HPDE6-E6E7 (cell line): ENCODE results near the gene SPINK5.

Experiments used
- DNase-seq: peaks from one replicate; pipeline ENCODE4 v3.0.0; 2011; ENCODE audit warnings: missing footprints; ENCODE audit errors: extremely low spot score

SPINK5 gene

GRCh38 chr5:148091991-148092964 is 28.5 kb downstream of the SPINK5 start:
- DNase-seq = no peak

- DNase-seq = no peak
These were observed 30.6 kb downstream of the SPINK5 start for GRCh38 chr5:148094336-148094735.

- DNase-seq = no peak
These were observed 40.4 kb downstream of the SPINK5 start for GRCh38 chr5:148104226-148104625.

GRCh38 chr5:148107608-148108007 is 43.8 kb downstream of the SPINK5 start:
- peak; percentile 5 for DNase-seq

- DNase-seq = no peak
These were observed 49.5 kb downstream of the SPINK5 start for GRCh38 chr5:148113243-148113642.

GRCh38 chr5:148120317-148120716 is 56.5 kb downstream of the SPINK5 start:
- no peak for DNase-seq

GRCh38 chr5:148125641-148126040 is 61.9 kb downstream of the SPINK5 start:
- DNase-seq = no peak

- DNase-seq = no peak
These were observed 71.6 kb downstream of the SPINK5 start for GRCh38 chr5:148135091-148136048.

GRCh38 chr5:148140846-148141245 is 77.1 kb downstream of the SPINK5 start:
- DNase-seq = no peak

GRCh38 chr5:148141645-148142044 is 77.9 kb downstream of the SPINK5 start:
- no peak for DNase-seq

GRCh38 chr5:148145916-148146315 is 82.1 kb downstream of the SPINK5 start:
- peak; percentile 73 for DNase-seq

GRCh38 chr5:148146487-148146886 is 82.7 kb downstream of the SPINK5 start:
- no peak for DNase-seq

- DNase-seq = no peak
These were observed 83.6 kb downstream of the SPINK5 start for GRCh38 chr5:148147415-148147814.

GRCh38 chr5:148151872-148152271 is 88.1 kb downstream of the SPINK5 start:
- no peak for DNase-seq

GRCh38 chr5:148152781-148153180 is 89.0 kb downstream of the SPINK5 start:
- no peak for DNase-seq

- no peak for DNase-seq
These were observed 92.8 kb downstream of the SPINK5 start for GRCh38 chr5:148156609-148157008.

GRCh38 chr5:148162038-148162437 is 98.3 kb downstream of the SPINK5 start:
- DNase-seq = no peak

- no peak for DNase-seq
These were observed 99.6 kb downstream of the SPINK5 start for GRCh38 chr5:148163345-148163744.

- DNase-seq = no peak
These were observed 102.9 kb downstream of the SPINK5 start for GRCh38 chr5:148166550-148167283.

- no peak for DNase-seq
These were observed 104.5 kb downstream of the SPINK5 start, which contains the start of gene SPINK14 for GRCh38 chr5:148168246-148168645. TSS of gene SPINK14 (plus strand) at chr5:148168546. CDS start at chr5:148169733, 1,187 bp downstream.

GRCh38 chr5:148172377-148172776 is 108.6 kb downstream of the SPINK5 start:
- DNase-seq = no peak
